Activated naive CD8-positive, alpha-beta T cell treated with anti-CD3 and anti-CD28 coated beads, Interleukin-2, amount 10 ng/mL, durations not matched to agents 7 days and 5 days (primary cell): ENCODE measurements around the gene PPM1D. TPM values are rescaled to one million over a fixed set of nuclear protein-coding genes. Genes with fewer than 3 reads are reported as not detected.
"Not testable (repeated sequence)": the region's sequence is repeated elsewhere in the genome, so short reads cannot be mapped to it uniquely, and the experiment has no call there.

Experiments used
- ATAC-seq: fragments of 150-1000 bp; cut with Tn5 transposase; one replicate; pipeline ENCODE4 v1.10.0; 2021; ENCODE audit warnings: low read depth, moderate library complexity
- POLR2A ChIA-PET: fragments of 350-600 bp; sonication (Branson Sonifier 250); formaldehyde crosslinking; loops from one replicate; lab custom pipeline; 2021; ENCODE audit warnings: antibody characterized with exemption; lab: Charles Lee
- DNase-seq: peaks from one replicate; pipeline ENCODE4 v3.0.0; 2021
- H3K27ac Mint-ChIP-seq: one replicate; pipeline ENCODE4 v1.8.0; 2022; ENCODE audit warnings: mild to moderate bottlenecking, mixed read lengths
- H3K27me3 Mint-ChIP-seq: one replicate; pipeline ENCODE4 v1.8.0; 2022; ENCODE audit warnings: mild to moderate bottlenecking, moderate library complexity, mixed read lengths
- H3K36me3 Mint-ChIP-seq: one replicate; pipeline ENCODE4 v1.8.0; 2021; ENCODE audit warnings: mild to moderate bottlenecking, mixed read lengths
- H3K4me1 Mint-ChIP-seq: one replicate; pipeline ENCODE4 v1.8.0; 2021; ENCODE audit warnings: mixed read lengths
- H3K4me3 Mint-ChIP-seq: one replicate; pipeline ENCODE4 v1.8.0; 2022; ENCODE audit warnings: mild to moderate bottlenecking, moderate library complexity, mixed read lengths
- H3K9me3 Mint-ChIP-seq: one replicate; pipeline ENCODE4 v1.8.0; 2021; ENCODE audit warnings: mixed read lengths
- total RNA-seq, 2 experiments: library from RNA; stranded (reverse); gene quantifications; one replicate each; pipeline ENCODE4 v1.2.3, GENCODE V29; 2021

PPM1D gene
- total RNA-seq, 2 experiments from 2014 or later = 17.1 to 17.5 TPM

- POLR2A ChIA-PET, H3K9me3 Mint-ChIP-seq, H3K4me3 Mint-ChIP-seq, H3K27me3 Mint-ChIP-seq, DNase-seq, ATAC-seq, H3K36me3 Mint-ChIP-seq: not testable (repeated sequence)
- peak overlapping the region; percentile 61 for H3K27ac Mint-ChIP-seq
- H3K4me1 Mint-ChIP-seq = peaks cover 14% of the 10 kb centered on the region
Observed at GRCh38 chr17:60674637-60675036, 74.6 kb downstream of the PPM1D start.

- no peak overlapping the region for H3K27ac Mint-ChIP-seq
- DNase-seq (no peak), ATAC-seq (no peak)
- POLR2A ChIA-PET = no interaction called here
- no peaks in the 10 kb centered on the region for H3K9me3 Mint-ChIP-seq
- peaks cover 14% of the 10 kb centered on the region for H3K4me1 Mint-ChIP-seq
- no peaks in the 10 kb centered on the region for H3K36me3 Mint-ChIP-seq
- peak overlapping the region; percentile 3 for H3K4me3 Mint-ChIP-seq
- H3K27me3 Mint-ChIP-seq = no peaks in the 10 kb centered on the region
Observed at GRCh38 chr17:60675997-60676396, 76.0 kb downstream of the PPM1D start.

GRCh38 chr17:60676758-60677307 is 76.8 kb downstream of the PPM1D start:
- Mint-ChIP-seq H3K36me3 (no peaks in the 10 kb centered on the region), H3K4me3 (peak overlapping the region; percentile 89), H3K27me3 (no peaks in the 10 kb centered on the region), H3K27ac (peak overlapping the region; percentile 86), H3K9me3 (no peaks in the 10 kb centered on the region), H3K4me1 (peaks cover 14% of the 10 kb centered on the region)
- no peak for ATAC-seq
- POLR2A ChIA-PET = interaction anchor here (0.6 to 1.6 kb wide), 6 partner anchors 12 to 1551 kb away, joined by 3 to 21 read pairs (median 3); partner anchors contain the start of genes CLTC, PPM1D and USP32
- no peak for DNase-seq

GRCh38 chr17:60677308-60678117 is 77.5 kb downstream of the PPM1D start, which contains the start of gene BCAS3:
Gene BCAS3, plus strand, starts transcription at chr17:60677851.
- peak within 1 kb of the TSS; percentile 86 for H3K27ac Mint-ChIP-seq
- POLR2A ChIA-PET = interaction anchor here (0.6 to 1.6 kb wide), 6 partner anchors 11 to 1552 kb away, joined by 3 to 21 read pairs (median 3); partner anchors contain the start of genes CLTC, PPM1D and USP32
- H3K4me3 Mint-ChIP-seq = peak within 1 kb of the TSS; percentile 89
- H3K27me3 Mint-ChIP-seq = no peaks in the 10 kb centered on the region
- peaks cover 14% of the 10 kb centered on the region for H3K4me1 Mint-ChIP-seq
- peak; percentile 90 for DNase-seq
- no peaks in the 10 kb centered on the region for H3K9me3 Mint-ChIP-seq
- peak; percentile 96 for ATAC-seq
- H3K36me3 Mint-ChIP-seq = no peaks in the 10 kb centered on the region

GRCh38 chr17:60678118-60678444 is 78.1 kb downstream of the PPM1D start:
- Mint-ChIP-seq H3K9me3 (no peaks in the 10 kb centered on the region), H3K27ac (peak overlapping the region; percentile 86), H3K4me3 (peak overlapping the region; percentile 89), H3K36me3 (no peaks in the 10 kb centered on the region), H3K4me1 (peaks cover 14% of the 10 kb centered on the region), H3K27me3 (no peaks in the 10 kb centered on the region)
- ATAC-seq = no peak
- POLR2A ChIA-PET = interaction anchor here (0.9 to 1.6 kb wide), 3 partner anchors 11 to 286 kb away, joined by 3 to 21 read pairs (median 4); partner anchors contain the start of genes PPM1D and USP32
- no peak for DNase-seq

- Mint-ChIP-seq H3K9me3 (no peaks in the 10 kb centered on the region), H3K27ac (no peak overlapping the region), H3K36me3 (no peaks in the 10 kb centered on the region), H3K4me1 (peaks cover 14% of the 10 kb centered on the region), H3K27me3 (no peaks in the 10 kb centered on the region), H3K4me3 (no peak overlapping the region)
- ATAC-seq (no peak), DNase-seq (no peak)
- POLR2A ChIA-PET = no interaction called here
Observed at GRCh38 chr17:60679287-60679686, 79.3 kb downstream of the PPM1D start.

GRCh38 chr17:60680754-60681153 is 80.8 kb downstream of the PPM1D start:
- Mint-ChIP-seq H3K4me3 (no peak overlapping the region), H3K27me3 (no peaks in the 10 kb centered on the region), H3K27ac (no peak overlapping the region), H3K9me3 (no peaks in the 10 kb centered on the region), H3K4me1 (peaks cover 14% of the 10 kb centered on the region), H3K36me3 (peaks cover 3% of the 10 kb centered on the region)
- POLR2A ChIA-PET = no interaction called here
- DNase-seq (no peak), ATAC-seq (no peak)

GRCh38 chr17:60685437-60685836 is 85.4 kb downstream of the PPM1D start:
- no peaks in the 10 kb centered on the region for H3K4me1 Mint-ChIP-seq
- no peak for DNase-seq
- ATAC-seq = no peak
- POLR2A ChIA-PET = no interaction called here
- no peaks in the 10 kb centered on the region for H3K9me3 Mint-ChIP-seq
- peaks cover 3% of the 10 kb centered on the region for H3K36me3 Mint-ChIP-seq
- no peak overlapping the region for H3K4me3 Mint-ChIP-seq
- H3K27me3 Mint-ChIP-seq = no peaks in the 10 kb centered on the region
- no peak overlapping the region for H3K27ac Mint-ChIP-seq

- ATAC-seq (no peak), DNase-seq (no peak)
- Mint-ChIP-seq H3K36me3 (peaks cover 1% of the 10 kb centered on the region), H3K4me3 (no peak overlapping the region), H3K9me3 (no peaks in the 10 kb centered on the region), H3K4me1 (peaks cover 4% of the 10 kb centered on the region), H3K27ac (no peak overlapping the region), H3K27me3 (no peaks in the 10 kb centered on the region)
- POLR2A ChIA-PET = no interaction called here
Observed at GRCh38 chr17:60695960-60696359, 96.0 kb downstream of the PPM1D start.

GRCh38 chr17:60699090-60699489 is 99.1 kb downstream of the PPM1D start:
- peaks cover 1% of the 10 kb centered on the region for H3K36me3 Mint-ChIP-seq
- H3K9me3 Mint-ChIP-seq = no peaks in the 10 kb centered on the region
- H3K27me3 Mint-ChIP-seq = no peaks in the 10 kb centered on the region
- H3K4me3 Mint-ChIP-seq = no peak overlapping the region
- H3K4me1 Mint-ChIP-seq = peaks cover 2% of the 10 kb centered on the region
- DNase-seq (no peak), ATAC-seq (no peak)
- H3K27ac Mint-ChIP-seq = no peak overlapping the region
- POLR2A ChIA-PET = no interaction called here

GRCh38 chr17:60704170-60704569 is 104.2 kb downstream of the PPM1D start:
- no peak overlapping the region for H3K27ac Mint-ChIP-seq

GRCh38 chr17:60712675-60713074 is 112.7 kb downstream of the PPM1D start:
- Mint-ChIP-seq H3K4me1 (no peaks in the 10 kb centered on the region), H3K4me3 (no peak overlapping the region), H3K27ac (no peak overlapping the region), H3K36me3 (peaks cover 2% of the 10 kb centered on the region), H3K9me3 (no peaks in the 10 kb centered on the region), H3K27me3 (no peaks in the 10 kb centered on the region)
- DNase-seq (no peak), ATAC-seq (no peak)
- POLR2A ChIA-PET = no interaction called here

More at GRCh38 chr17:60704170-60704569, 104.2 kb downstream of the PPM1D start:
- DNase-seq (no peak), ATAC-seq (no peak)
- Mint-ChIP-seq H3K27me3 (no peaks in the 10 kb centered on the region), H3K4me1 (no peaks in the 10 kb centered on the region), H3K9me3 (no peaks in the 10 kb centered on the region), H3K36me3 (no peaks in the 10 kb centered on the region), H3K4me3 (no peak overlapping the region)
- POLR2A ChIA-PET = no interaction called here

GRCh38 chr17:60713608-60714007 is 113.6 kb downstream of the PPM1D start:
- POLR2A ChIA-PET = no interaction called here

More at GRCh38 chr17:60713608-60714007, 113.6 kb downstream of the PPM1D start:
- ATAC-seq (no peak), DNase-seq (no peak)
- Mint-ChIP-seq H3K4me3 (no peak overlapping the region), H3K27ac (no peak overlapping the region), H3K4me1 (no peaks in the 10 kb centered on the region), H3K9me3 (no peaks in the 10 kb centered on the region), H3K27me3 (no peaks in the 10 kb centered on the region), H3K36me3 (peaks cover 2% of the 10 kb centered on the region)
